GM12891 (cell line): ENCODE results near the gene FREY1.

Source experiments
- POLR2A ChIP-seq: IDR thresholded peaks from 2 replicates; pipeline ENCODE4 v1.6.1; 2011; ENCODE audit warnings: low read depth, low read length, control low read depth
- POLR2AphosphoS5 ChIP-seq: IDR thresholded peaks from 2 replicates; pipeline ENCODE4 v1.6.1; 2011; ENCODE audit warnings: low read depth, low read length, control low read depth
- POU2F2 ChIP-seq: IDR thresholded peaks from 2 replicates; pipeline ENCODE4 v1.6.1; 2011; ENCODE audit warnings: low read depth, mild to moderate bottlenecking, control low read depth, low read length, moderate library complexity
- SPI1 ChIP-seq: IDR thresholded peaks from 2 replicates; pipeline ENCODE4 v1.6.1; 2011; ENCODE audit warnings: low read depth, low read length, control low read depth
- TAF1 ChIP-seq: IDR thresholded peaks from 2 replicates; pipeline ENCODE4 v1.6.1; 2011; ENCODE audit warnings: low read depth, low read length, control low read depth

DNA sequence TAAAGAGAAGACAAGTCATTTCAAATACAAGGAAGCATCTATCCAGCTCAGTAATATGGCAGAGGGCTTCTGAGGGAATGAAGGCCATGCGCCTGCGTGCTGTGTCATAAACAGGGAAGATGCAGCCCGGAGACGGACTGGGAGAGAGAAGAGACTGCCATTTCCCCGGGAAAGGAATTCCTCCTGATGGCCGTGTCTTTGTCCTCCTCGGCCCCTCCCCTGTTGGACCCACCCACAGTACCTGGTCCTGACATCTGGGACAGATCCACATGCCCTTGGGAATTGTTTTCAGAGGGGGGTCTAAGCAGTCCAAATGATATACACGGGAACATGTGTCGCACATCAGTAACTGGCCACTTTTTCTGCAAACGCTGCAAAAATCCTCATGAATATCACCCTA is 30.8 kb upstream of the FREY1 start:
- TF ChIP-seq POLR2A: no peak
- no peak for TF ChIP-seq TAF1
- TF ChIP-seq POLR2AphosphoS5: no peak
- no peak for TF ChIP-seq SPI1
- no peak for TF ChIP-seq POU2F2
